Panc1 (cell line): Measurements from ENCODE around the gene LRP1B. TPM values are rescaled to one million over a fixed set of nuclear protein-coding genes. Genes with fewer than 3 reads are reported as not detected.

Source experiments
- ATAC-seq: fragments of 200-7000 bp; cut with Tn5 transposase; 2 replicates; pipeline ENCODE4 v1.9.1; 2020; ENCODE audit warnings: mild to moderate bottlenecking, moderate library complexity
- BruUV-seq: library from RNA; stranded (reverse); fragments of 400-500 nt; replicated peaks from 2 replicates; lab custom pipeline; 2021; lab: Mats Ljungman, UMichigan
- CTCF ChIA-PET: fragments of 300-600 bp; sonication (Branson Sonifier 250); formaldehyde crosslinking; loops from one replicate; lab custom pipeline; 2022; ENCODE audit warnings: antibody characterized with exemption; lab: Charles Lee
- POLR2A ChIA-PET: fragments of 300-600 bp; sonication (Branson Sonifier 250); formaldehyde crosslinking; loops from one replicate; lab custom pipeline; 2022; ENCODE audit warnings: antibody characterized with exemption; lab: Charles Lee
- DNase-seq: peaks from one replicate; pipeline ENCODE4 v3.0.0-alpha.2; 2010; ENCODE audit warnings: low read depth, low spot score
- H3K27ac ChIP-seq: 2 replicates; pipeline ENCODE4 v1.5.1; 2011; ENCODE audit warnings: mild to moderate bottlenecking, low read length, inconsistent platforms
- H3K27me3 ChIP-seq: fragments of 200-500 bp; sonication (Bioruptor generic); 2 replicates; pipeline ENCODE4 v1.6.0; 2014; ENCODE audit warnings: low read length, inconsistent platforms; ENCODE audit not compliant: control insufficient read depth, insufficient read depth
- H3K36me3 ChIP-seq: fragments of 200-500 bp; sonication (Bioruptor generic); 2 replicates; pipeline ENCODE4 v1.5.1; 2014; ENCODE audit warnings: inconsistent platforms, mild to moderate bottlenecking, low read length, moderate library complexity; ENCODE audit not compliant: control insufficient read depth, insufficient read depth
- H3K4me1 ChIP-seq: 2 replicates; pipeline ENCODE4 v1.5.1; 2011; ENCODE audit warnings: inconsistent platforms, mild to moderate bottlenecking, low read length, moderate library complexity; ENCODE audit not compliant: control insufficient read depth, insufficient read depth
- H3K4me3 ChIP-seq, 2 experiments: 2 replicates each; pipeline ENCODE4 v1.5.1; 2011 to 2012; ENCODE audit warnings: low read depth in 2 of 2, low read length in 2 of 2, mild to moderate bottlenecking in 2 of 2, inconsistent platforms in 1 of 2, moderate library complexity in 1 of 2
- H3K9me3 ChIP-seq: fragments of 200-500 bp; sonication (Bioruptor generic); 2 replicates; pipeline ENCODE4 v1.5.1; 2014; ENCODE audit warnings: low read depth, mild to moderate bottlenecking, inconsistent platforms, low read length, moderate library complexity; ENCODE audit not compliant: control insufficient read depth, insufficient read depth
- POLR2AphosphoS5 ChIP-seq: IDR thresholded peaks from 2 replicates; pipeline ENCODE4 v1.6.1; 2012; ENCODE audit warnings: mild to moderate bottlenecking, low read depth, low read length, moderate library complexity
- SIN3A ChIP-seq: IDR thresholded peaks from 2 replicates; pipeline ENCODE4 v1.6.1; 2012; ENCODE audit warnings: low read depth, mild to moderate bottlenecking, low read length, moderate library complexity, borderline replicate concordance; ENCODE audit not compliant: insufficient read depth
- TCF7L2 ChIP-seq: IDR thresholded peaks from 2 replicates; pipeline ENCODE4 v1.6.1; 2011; ENCODE audit warnings: mild to moderate bottlenecking, low read depth, low read length, inconsistent platforms
- in situ Hi-C: cut with HindIII; loops from 2 replicates; pipeline ENCODE4 v1.10.0; 2016; ENCODE audit warnings: low sequenced_read_pairs, low pct_unique_long_range_greater_than_20kb
- intact Hi-C: fragments of 100-400 bp; cut with micrococcal nuclease; formaldehyde crosslinking; loops from one replicate; pipeline ENCODE4 v1.10.0; 2022; ENCODE audit not compliant: unreplicated experiment
- total RNA-seq: library from RNA; stranded (reverse); gene quantifications from one replicate; pipeline ENCODE4 v1.2.1, GENCODE V29; 2021; ENCODE audit not compliant: unreplicated experiment
- TF ChIP-seq, protein P1 (sequence below): fragments of 450-650 bp; IDR thresholded peaks from 2 replicates; pipeline ENCODE4 v1.5.1; 2017; ENCODE audit warnings: mild to moderate bottlenecking
- TF ChIP-seq, protein P2 (sequence below), 2 experiments: IDR thresholded peaks; 2 replicates each; pipeline ENCODE4 v1.6.1; 2011 to 2012; ENCODE audit warnings: low read depth in 2 of 2, control low read depth in 1 of 2, low read length in 1 of 2, mild to moderate bottlenecking in 1 of 2, moderate library complexity in 1 of 2; ENCODE audit not compliant: insufficient read depth in 1 of 2

The LRP1B gene
- total RNA-seq, 1 experiment from 2014 or later, result 0.54 TPM

DNA sequence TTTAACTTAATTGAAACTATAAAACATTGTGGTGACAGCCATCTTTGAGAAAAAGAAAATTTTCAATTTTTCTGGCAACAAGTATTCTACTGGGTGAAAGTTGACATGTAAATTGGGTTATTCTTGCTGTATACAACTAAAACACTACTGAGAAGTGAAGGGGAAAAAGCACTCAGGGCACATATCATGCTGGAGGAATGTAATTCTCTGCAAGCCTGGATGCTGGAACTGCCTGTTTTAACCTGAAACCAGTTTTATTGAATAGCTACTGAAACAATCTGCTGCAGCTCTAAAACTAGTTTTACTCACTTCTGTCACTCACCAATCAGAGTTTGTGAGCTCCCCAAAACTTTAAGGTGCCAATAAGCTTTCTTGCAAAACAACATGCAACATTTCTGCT lies 1136.0 kb downstream of the LRP1B start:
- Histone ChIP-seq H3K36me3 (no peaks in the 10 kb centered on the region), H3K4me3 (no peak overlapping the region), H3K27ac (no peak overlapping the region), H3K4me1 (no peaks in the 10 kb centered on the region; the same call in 1 of the 2 replicates), H3K9me3 (no peaks in the 10 kb centered on the region), H3K27me3 (no peaks in the 10 kb centered on the region)
- CTCF ChIA-PET, result no interaction called here
- intact Hi-C loops (no loop called here), in situ Hi-C loops (no loop called here)
- no peak for TF ChIP-seq SIN3A
- TF ChIP-seq POLR2AphosphoS5, result no peak
- TF ChIP-seq, protein P1, sequence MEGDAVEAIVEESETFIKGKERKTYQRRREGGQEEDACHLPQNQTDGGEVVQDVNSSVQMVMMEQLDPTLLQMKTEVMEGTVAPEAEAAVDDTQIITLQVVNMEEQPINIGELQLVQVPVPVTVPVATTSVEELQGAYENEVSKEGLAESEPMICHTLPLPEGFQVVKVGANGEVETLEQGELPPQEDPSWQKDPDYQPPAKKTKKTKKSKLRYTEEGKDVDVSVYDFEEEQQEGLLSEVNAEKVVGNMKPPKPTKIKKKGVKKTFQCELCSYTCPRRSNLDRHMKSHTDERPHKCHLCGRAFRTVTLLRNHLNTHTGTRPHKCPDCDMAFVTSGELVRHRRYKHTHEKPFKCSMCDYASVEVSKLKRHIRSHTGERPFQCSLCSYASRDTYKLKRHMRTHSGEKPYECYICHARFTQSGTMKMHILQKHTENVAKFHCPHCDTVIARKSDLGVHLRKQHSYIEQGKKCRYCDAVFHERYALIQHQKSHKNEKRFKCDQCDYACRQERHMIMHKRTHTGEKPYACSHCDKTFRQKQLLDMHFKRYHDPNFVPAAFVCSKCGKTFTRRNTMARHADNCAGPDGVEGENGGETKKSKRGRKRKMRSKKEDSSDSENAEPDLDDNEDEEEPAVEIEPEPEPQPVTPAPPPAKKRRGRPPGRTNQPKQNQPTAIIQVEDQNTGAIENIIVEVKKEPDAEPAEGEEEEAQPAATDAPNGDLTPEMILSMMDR, result no peak
- TF ChIP-seq TCF7L2, result no peak
- TF ChIP-seq, protein P2, sequence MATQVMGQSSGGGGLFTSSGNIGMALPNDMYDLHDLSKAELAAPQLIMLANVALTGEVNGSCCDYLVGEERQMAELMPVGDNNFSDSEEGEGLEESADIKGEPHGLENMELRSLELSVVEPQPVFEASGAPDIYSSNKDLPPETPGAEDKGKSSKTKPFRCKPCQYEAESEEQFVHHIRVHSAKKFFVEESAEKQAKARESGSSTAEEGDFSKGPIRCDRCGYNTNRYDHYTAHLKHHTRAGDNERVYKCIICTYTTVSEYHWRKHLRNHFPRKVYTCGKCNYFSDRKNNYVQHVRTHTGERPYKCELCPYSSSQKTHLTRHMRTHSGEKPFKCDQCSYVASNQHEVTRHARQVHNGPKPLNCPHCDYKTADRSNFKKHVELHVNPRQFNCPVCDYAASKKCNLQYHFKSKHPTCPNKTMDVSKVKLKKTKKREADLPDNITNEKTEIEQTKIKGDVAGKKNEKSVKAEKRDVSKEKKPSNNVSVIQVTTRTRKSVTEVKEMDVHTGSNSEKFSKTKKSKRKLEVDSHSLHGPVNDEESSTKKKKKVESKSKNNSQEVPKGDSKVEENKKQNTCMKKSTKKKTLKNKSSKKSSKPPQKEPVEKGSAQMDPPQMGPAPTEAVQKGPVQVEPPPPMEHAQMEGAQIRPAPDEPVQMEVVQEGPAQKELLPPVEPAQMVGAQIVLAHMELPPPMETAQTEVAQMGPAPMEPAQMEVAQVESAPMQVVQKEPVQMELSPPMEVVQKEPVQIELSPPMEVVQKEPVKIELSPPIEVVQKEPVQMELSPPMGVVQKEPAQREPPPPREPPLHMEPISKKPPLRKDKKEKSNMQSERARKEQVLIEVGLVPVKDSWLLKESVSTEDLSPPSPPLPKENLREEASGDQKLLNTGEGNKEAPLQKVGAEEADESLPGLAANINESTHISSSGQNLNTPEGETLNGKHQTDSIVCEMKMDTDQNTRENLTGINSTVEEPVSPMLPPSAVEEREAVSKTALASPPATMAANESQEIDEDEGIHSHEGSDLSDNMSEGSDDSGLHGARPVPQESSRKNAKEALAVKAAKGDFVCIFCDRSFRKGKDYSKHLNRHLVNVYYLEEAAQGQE (IDR thresholded peaks at IDR 0.05; ENCODE audit: insufficient read depth in 1 of 2, low read depth in 2 of 2, low read length in 1 of 2), result no peak
- ATAC-seq, result no peak
- POLR2A ChIA-PET, result no interaction called here
- DNase-seq, result no peak
- no TSS peak for BruUV-seq

DNA sequence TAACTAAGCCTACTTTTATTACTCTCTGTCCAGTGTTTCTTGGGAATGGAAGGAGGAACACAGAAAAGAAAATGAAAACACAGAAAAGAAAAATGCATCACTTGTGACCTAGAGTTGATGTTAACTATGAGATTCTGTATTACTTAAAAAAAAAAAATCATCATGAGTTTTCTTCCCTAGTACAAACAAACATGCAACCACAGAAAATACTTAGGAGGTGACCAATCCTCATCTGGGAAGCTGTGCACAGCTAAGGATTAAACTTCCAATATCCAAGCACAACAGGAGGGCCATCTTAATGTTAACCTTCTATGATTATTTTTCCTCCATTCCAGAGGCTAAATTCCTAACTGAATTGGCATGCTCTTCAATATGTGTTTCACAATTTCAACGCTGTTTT lies 1140.4 kb downstream of the LRP1B start:
- Histone ChIP-seq H3K4me1 (no peaks in the 10 kb centered on the region; the same call in 1 of the 2 replicates), H3K9me3 (no peaks in the 10 kb centered on the region), H3K27ac (no peak overlapping the region), H3K36me3 (no peaks in the 10 kb centered on the region), H3K27me3 (no peaks in the 10 kb centered on the region), H3K4me3 (no peak overlapping the region)
- BruUV-seq, result no TSS peak
- intact Hi-C loops, result no loop called here
- ATAC-seq, result peak; percentile 70; the same call in 1 of the 2 replicates
- ChIA-PET CTCF (no interaction called here), POLR2A (no interaction called here)
- DNase-seq, result peak; percentile 17
- TF ChIP-seq SIN3A (no peak), TCF7L2 (no peak), POLR2AphosphoS5 (no peak)
- TF ChIP-seq, protein P1, result no peak
- TF ChIP-seq, protein P2 (IDR thresholded peaks at IDR 0.05; ENCODE audit: insufficient read depth in 1 of 2, low read depth in 2 of 2, low read length in 1 of 2), result no peak
- in situ Hi-C loops, result no loop called here
